HepG2 (cell line): ENCODE data around the gene DHRS1. TPM values are rescaled to one million over a fixed set of nuclear protein-coding genes. Genes with fewer than 3 reads are reported as not detected.

Experiments
- ARNT2 ChIP-seq: sonication (generic); formaldehyde crosslinking; IDR thresholded peaks from 2 replicates; pipeline ENCODE4 v1.8.0; 2022; ENCODE audit warnings: mild to moderate bottlenecking, low read depth, missing genetic modification reagents, moderate library complexity
- GATAD1 ChIP-seq: IDR thresholded peaks from 2 replicates; pipeline ENCODE4 v1.6.1; 2016; ENCODE audit warnings: missing genetic modification reagents, missing compliant biosample characterization
- MTF1 ChIP-seq: sonication (generic); formaldehyde crosslinking; IDR thresholded peaks from 2 replicates; pipeline ENCODE4 v1.5.0; 2020; ENCODE audit warnings: missing genetic modification reagents
- REPIN1 ChIP-seq: sonication (generic); formaldehyde crosslinking; IDR thresholded peaks from 2 replicates; pipeline ENCODE4 v1.8.0; 2022; ENCODE audit warnings: missing genetic modification reagents, low read depth, mild to moderate bottlenecking, borderline replicate concordance
- SMC3 ChIP-seq: IDR thresholded peaks from 2 replicates; pipeline ENCODE4 v1.6.1; 2011; ENCODE audit warnings: low read length, improper control_type of control experiment
- TAF15 ChIP-seq: fragments of 200-400 bp; formaldehyde crosslinking; IDR thresholded peaks from one replicate; pipeline ENCODE4 v1.6.1; 2018; ENCODE audit warnings: mild to moderate bottlenecking, low read depth, low read length; ENCODE audit not compliant: poor library complexity, severe bottlenecking
- UBTF ChIP-seq: sonication (generic); formaldehyde crosslinking; IDR thresholded peaks from 2 replicates; pipeline ENCODE4 v1.4.0; 2020; ENCODE audit warnings: mild to moderate bottlenecking, missing genetic modification reagents
- ZHX2 ChIP-seq, 2 experiments: sonication (generic) in 1 of 2; formaldehyde crosslinking in 1 of 2; IDR thresholded peaks; 2 replicates each; pipeline versions ENCODE4 v1.6.1 to v1.9.0; 2014 to 2022; ENCODE audit warnings: antibody characterized with exemption in 1 of 2, borderline replicate concordance in 1 of 2, inconsistent platforms in 1 of 2, low read depth in 1 of 2, missing genetic modification reagents in 1 of 2
- ZNF44 ChIP-seq: sonication (generic); formaldehyde crosslinking; IDR thresholded peaks from 2 replicates; pipeline ENCODE4 v1.5.1; 2020; ENCODE audit warnings: mild to moderate bottlenecking, missing genetic modification reagents
- ZNF446 ChIP-seq: sonication (generic); formaldehyde crosslinking; IDR thresholded peaks from 2 replicates; pipeline ENCODE4 v1.5.0; 2020; ENCODE audit warnings: mild to moderate bottlenecking, missing genetic modification reagents
- ZNF557 ChIP-seq: sonication (generic); formaldehyde crosslinking; IDR thresholded peaks from 2 replicates; pipeline ENCODE4 v1.4.0; 2020; ENCODE audit warnings: missing genetic modification reagents
- polyA plus RNA-seq, 8 experiments: library from polyadenylated mRNA; depleted of rRNA in 3 of 8; stranded (reverse) in 7 of 8; unstranded in 1 of 8; fragments of >200 nt; fragmentation: Illumina TruSeq in 4 of 8; extraction: Trizol in 4 of 8; gene quantifications; 2 replicates each; pipeline versions ENCODE4 v1.2.1 to v1.2.3, GENCODE V29; 2011 to 2016; ENCODE audit warnings: low read depth in 4 of 8, missing spikeins in 1 of 8, mixed read lengths in 1 of 8; ENCODE audit not compliant: insufficient read depth in 1 of 8
- total RNA-seq, 5 experiments: library from RNA; depleted of rRNA; stranded (reverse); fragments of >200 nt; fragmentation: Illumina TruSeq; extraction: Trizol; gene quantifications; 2 replicates each; pipeline ENCODE4 v1.2.3, GENCODE V29; 2016; ENCODE audit warnings: low read depth in 1 of 5
- TF ChIP-seq, protein P1 (sequence below): sonication (generic); formaldehyde crosslinking; conservative IDR thresholded peaks from 2 replicates; pipeline ENCODE4 v1.4.0; 2020; ENCODE audit warnings: missing genetic modification reagents
- TF ChIP-seq, protein P2 (sequence below): sonication (generic); formaldehyde crosslinking; IDR thresholded peaks from 2 replicates; pipeline ENCODE4 v1.5.0; 2020; ENCODE audit warnings: mild to moderate bottlenecking, missing genetic modification reagents
- TF ChIP-seq, protein P3 (sequence below): sonication (generic); formaldehyde crosslinking; IDR thresholded peaks from 2 replicates; pipeline ENCODE4 v1.5.0; 2020; ENCODE audit warnings: missing genetic modification reagents

DHRS1 gene
- total and polyA plus RNA-seq, 2 of the 13 experiments (the other 11 are each of a cell fraction or from before 2014, with no cell fraction given): 49.8 to 60.8 TPM

- TF ChIP-seq ZHX2 (IDR thresholded peaks at IDR 0.05; ENCODE audit: low read depth) (no peak), ZHX2 (CRISPR knock-in tag; IDR thresholded peaks at IDR 0.05; ENCODE audit: borderline replicate concordance) (no peak), ZNF557 (no peak), TAF15 (no peak), SMC3 (peak; percentile 29; the same call in 1 of the 2 replicates), ZNF44 (CRISPR knock-in tag) (no peak), ZNF446 (no peak), REPIN1 (CRISPR knock-in tag) (no peak), MTF1 (CRISPR knock-in tag) (no peak), UBTF (CRISPR knock-in tag) (no peak), ARNT2 (CRISPR knock-in tag) (no peak), GATAD1 (CRISPR knock-in tag) (0 out of 2 replicates have a peak, but pooled peaks have one; percentile 5)
- TF ChIP-seq, protein P1, sequence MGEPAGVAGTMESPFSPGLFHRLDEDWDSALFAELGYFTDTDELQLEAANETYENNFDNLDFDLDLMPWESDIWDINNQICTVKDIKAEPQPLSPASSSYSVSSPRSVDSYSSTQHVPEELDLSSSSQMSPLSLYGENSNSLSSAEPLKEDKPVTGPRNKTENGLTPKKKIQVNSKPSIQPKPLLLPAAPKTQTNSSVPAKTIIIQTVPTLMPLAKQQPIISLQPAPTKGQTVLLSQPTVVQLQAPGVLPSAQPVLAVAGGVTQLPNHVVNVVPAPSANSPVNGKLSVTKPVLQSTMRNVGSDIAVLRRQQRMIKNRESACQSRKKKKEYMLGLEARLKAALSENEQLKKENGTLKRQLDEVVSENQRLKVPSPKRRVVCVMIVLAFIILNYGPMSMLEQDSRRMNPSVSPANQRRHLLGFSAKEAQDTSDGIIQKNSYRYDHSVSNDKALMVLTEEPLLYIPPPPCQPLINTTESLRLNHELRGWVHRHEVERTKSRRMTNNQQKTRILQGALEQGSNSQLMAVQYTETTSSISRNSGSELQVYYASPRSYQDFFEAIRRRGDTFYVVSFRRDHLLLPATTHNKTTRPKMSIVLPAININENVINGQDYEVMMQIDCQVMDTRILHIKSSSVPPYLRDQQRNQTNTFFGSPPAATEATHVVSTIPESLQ (CRISPR knock-in tag): no peak
- TF ChIP-seq, protein P2, sequence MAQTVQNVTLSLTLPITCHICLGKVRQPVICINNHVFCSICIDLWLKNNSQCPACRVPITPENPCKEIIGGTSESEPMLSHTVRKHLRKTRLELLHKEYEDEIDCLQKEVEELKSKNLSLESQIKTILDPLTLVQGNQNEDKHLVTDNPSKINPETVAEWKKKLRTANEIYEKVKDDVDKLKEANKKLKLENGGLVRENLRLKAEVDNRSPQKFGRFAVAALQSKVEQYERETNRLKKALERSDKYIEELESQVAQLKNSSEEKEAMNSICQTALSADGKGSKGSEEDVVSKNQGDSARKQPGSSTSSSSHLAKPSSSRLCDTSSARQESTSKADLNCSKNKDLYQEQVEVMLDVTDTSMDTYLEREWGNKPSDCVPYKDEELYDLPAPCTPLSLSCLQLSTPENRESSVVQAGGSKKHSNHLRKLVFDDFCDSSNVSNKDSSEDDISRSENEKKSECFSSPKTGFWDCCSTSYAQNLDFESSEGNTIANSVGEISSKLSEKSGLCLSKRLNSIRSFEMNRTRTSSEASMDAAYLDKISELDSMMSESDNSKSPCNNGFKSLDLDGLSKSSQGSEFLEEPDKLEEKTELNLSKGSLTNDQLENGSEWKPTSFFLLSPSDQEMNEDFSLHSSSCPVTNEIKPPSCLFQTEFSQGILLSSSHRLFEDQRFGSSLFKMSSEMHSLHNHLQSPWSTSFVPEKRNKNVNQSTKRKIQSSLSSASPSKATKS (CRISPR knock-in tag): no peak
- TF ChIP-seq, protein P3, sequence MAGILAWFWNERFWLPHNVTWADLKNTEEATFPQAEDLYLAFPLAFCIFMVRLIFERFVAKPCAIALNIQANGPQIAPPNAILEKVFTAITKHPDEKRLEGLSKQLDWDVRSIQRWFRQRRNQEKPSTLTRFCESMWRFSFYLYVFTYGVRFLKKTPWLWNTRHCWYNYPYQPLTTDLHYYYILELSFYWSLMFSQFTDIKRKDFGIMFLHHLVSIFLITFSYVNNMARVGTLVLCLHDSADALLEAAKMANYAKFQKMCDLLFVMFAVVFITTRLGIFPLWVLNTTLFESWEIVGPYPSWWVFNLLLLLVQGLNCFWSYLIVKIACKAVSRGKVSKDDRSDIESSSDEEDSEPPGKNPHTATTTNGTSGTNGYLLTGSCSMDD (CRISPR knock-in tag): no peak
Observed at GRCh38 chr14:24343795-24344660, 44.4 kb upstream of the DHRS1 start (continued).
